Measurements from ENCODE around the gene SLX9.
"Not testable (repeated sequence)": the region's sequence is repeated elsewhere in the genome, so short reads cannot be mapped to it uniquely, and the experiment has no call there.

SLX9 gene

GRCh38 chr21:44965251-44966022 lies 25.6 kb downstream of the SLX9 start:
- no peak for DNase-seq

GRCh38 chr21:44966135-44967081 lies 26.6 kb downstream of the SLX9 start:
- DNase-seq, result no peak

GRCh38 chr21:44967082-44968047 lies 27.5 kb downstream of the SLX9 start:
- no peak for DNase-seq

GRCh38 chr21:44969066-44969670 lies 29.3 kb downstream of the SLX9 start:
- no peak for DNase-seq

GRCh38 chr21:44969931-44970755 lies 30.3 kb downstream of the SLX9 start:
- no peak for DNase-seq

GRCh38 chr21:44970766-44971671 lies 31.2 kb downstream of the SLX9 start:
- DNase-seq, result no peak

- no peak for DNase-seq
Observed at GRCh38 chr21:44971672-44971995, 31.8 kb downstream of the SLX9 start.

- DNase-seq, result no peak
Observed at GRCh38 chr21:44972301-44972814, 32.5 kb downstream of the SLX9 start.

- DNase-seq, result peak; percentile 7
Observed at GRCh38 chr21:44972821-44973220, 33.0 kb downstream of the SLX9 start.

- DNase-seq, result no peak
Observed at GRCh38 chr21:44973598-44973997, 33.8 kb downstream of the SLX9 start.

GRCh38 chr21:44974676-44975075 lies 34.8 kb downstream of the SLX9 start:
- no peak for DNase-seq

- DNase-seq, result no peak
Observed at GRCh38 chr21:44975720-44976555, 36.1 kb downstream of the SLX9 start.

GRCh38 chr21:44976556-44977393 lies 36.9 kb downstream of the SLX9 start:
- not testable (repeated sequence) for DNase-seq

- no peak for DNase-seq
Observed at GRCh38 chr21:44977616-44978340, 37.9 kb downstream of the SLX9 start.

GRCh38 chr21:44979687-44980561 lies 40.1 kb downstream of the SLX9 start:
- DNase-seq, result no peak

Data from NCI-H226 (cell line).